SK-N-SH (cell line): ENCODE data around the gene MVB12B. TPM values are rescaled to one million over a fixed set of nuclear protein-coding genes. Genes with fewer than 3 reads are reported as not detected.

Experiments used
- CTCF ChIA-PET: fragments of 300-600, 350-600 bp; formaldehyde crosslinking; extraction: SDS; loops from one replicate; lab custom pipeline; 2021; lab: Yijun Ruan, JAX
- POLR2A ChIA-PET: fragments of 350-600 bp; sonication (Branson Sonifier 250); formaldehyde crosslinking; extraction: SDS; loops from one replicate; lab custom pipeline; 2020; ENCODE audit warnings: antibody characterized with exemption, inconsistent platforms; lab: Yijun Ruan, JAX
- DNase-seq: peaks from one replicate; pipeline ENCODE4 v3.0.0; 2012
- H2AFZ ChIP-seq: fragments of 200-600 bp; sonication (generic); 2 replicates; pipeline ENCODE4 v1.8.1; 2016; ENCODE audit warnings: antibody characterized with exemption, mild to moderate bottlenecking, low read depth
- H3F3A ChIP-seq: fragments of 200-600 bp; sonication (generic); replicated peaks from 2 replicates; pipeline ENCODE3; 2016; ENCODE audit warnings: antibody characterized with exemption, mild to moderate bottlenecking; ENCODE audit not compliant: insufficient read depth
- H3K27ac ChIP-seq, 2 experiments: fragments of 200-500 bp in 1 of 2; fragments of 200-600 bp in 1 of 2; sonication (Bioruptor generic) in 1 of 2; sonication (generic), shearing (Covaris generic) in 1 of 2; 2 replicates each; pipeline versions ENCODE4 v1.5.1 to v1.6.1; 2014 to 2016; ENCODE audit warnings: low read depth in 2 of 2, inconsistent platforms in 1 of 2, low read length in 1 of 2, mild to moderate bottlenecking in 1 of 2, mixed read lengths in 1 of 2
- H3K27me3 ChIP-seq: fragments of 200-600 bp; sonication (generic), shearing (Covaris generic); 2 replicates; pipeline ENCODE4 v1.6.1; 2016; ENCODE audit warnings: mixed run types; ENCODE audit not compliant: insufficient read depth
- H3K36me3 ChIP-seq, 2 experiments: fragments of 200-500 bp in 1 of 2; fragments of 200-600 bp in 1 of 2; sonication (Bioruptor generic) in 1 of 2; sonication (generic) in 1 of 2; replicated peaks in 1 of 2; 2 replicates each; pipeline versions ENCODE3 to v1.5.1; 2014 to 2016; ENCODE audit warnings: low read length in 1 of 2, mild to moderate bottlenecking in 1 of 2; ENCODE audit not compliant: insufficient read depth in 2 of 2, control insufficient read depth in 1 of 2
- H3K4me1 ChIP-seq, 2 experiments: fragments of 200-500 bp in 1 of 2; fragments of 200-600 bp in 1 of 2; sonication (Bioruptor generic) in 1 of 2; sonication (generic), shearing (Covaris generic) in 1 of 2; 2 replicates each; pipeline versions ENCODE4 v1.5.1 to v1.6.1; 2014 to 2016; ENCODE audit warnings: low read depth in 1 of 2, low read length in 1 of 2, mixed run types in 1 of 2; ENCODE audit not compliant: insufficient read depth in 2 of 2, control insufficient read depth in 1 of 2
- H3K4me2 ChIP-seq: fragments of 200-600 bp; sonication (generic), shearing (Covaris generic); 2 replicates; pipeline ENCODE4 v1.6.1; 2017; ENCODE audit warnings: mixed run types
- H3K4me3 ChIP-seq, 2 experiments: fragments of 200-500 bp in 1 of 2; fragments of 200-600 bp in 1 of 2; sonication (Bioruptor generic) in 1 of 2; sonication (generic), shearing (Covaris generic) in 1 of 2; 2 replicates each; pipeline versions ENCODE4 v1.5.1 to v1.8.1; 2014 to 2016; ENCODE audit warnings: low read depth in 2 of 2, inconsistent platforms in 1 of 2, low read length in 1 of 2, mild to moderate bottlenecking in 1 of 2, mixed read lengths in 1 of 2, moderate library complexity in 1 of 2
- H3K79me2 ChIP-seq: fragments of 200-600 bp; sonication (generic); 2 replicates; pipeline ENCODE4 v1.8.1; 2017; ENCODE audit warnings: mild to moderate bottlenecking; ENCODE audit not compliant: insufficient read depth
- H3K9ac ChIP-seq: fragments of 200-600 bp; sonication (generic); 2 replicates; pipeline ENCODE4 v1.6.1; 2017; ENCODE audit warnings: mixed run types
- H3K9me2 ChIP-seq: fragments of 200-600 bp; sonication (generic); 2 replicates; pipeline ENCODE4 v1.6.1; 2017; ENCODE audit warnings: mixed run types
- H3K9me3 ChIP-seq: fragments of 200-600 bp; sonication (generic); 2 replicates; pipeline ENCODE4 v1.6.1; 2017; ENCODE audit warnings: mixed run types, mild to moderate bottlenecking, moderate library complexity
- H4K20me1 ChIP-seq: fragments of 200-600 bp; sonication (generic); 2 replicates; pipeline ENCODE4 v1.6.1; 2017; ENCODE audit warnings: mild to moderate bottlenecking, mixed run types; ENCODE audit not compliant: insufficient read depth
- CHD2 ChIP-seq: fragments of 150-350 bp; IDR thresholded peaks from 2 replicates; pipeline ENCODE4 v1.6.1; 2018; ENCODE audit warnings: low read length; ENCODE audit not compliant: partially characterized antibody
- ELF1 ChIP-seq: IDR thresholded peaks from 2 replicates; pipeline ENCODE4 v1.4.0; 2012
- EZH2phosphoT487 ChIP-seq: fragments of 200-600 bp; sonication (generic); IDR thresholded peaks from 2 replicates; pipeline ENCODE4 v1.6.1; 2017; ENCODE audit warnings: low read depth, mixed run types, mild to moderate bottlenecking, antibody characterized with exemption, moderate library complexity, borderline replicate concordance
- FOSL2 ChIP-seq: IDR thresholded peaks from 2 replicates; pipeline ENCODE4 v1.4.0; 2012; ENCODE audit warnings: low read depth, mild to moderate bottlenecking, moderate library complexity, borderline replicate concordance
- FOXM1 ChIP-seq: IDR thresholded peaks from 2 replicates; pipeline ENCODE4 v1.4.0; 2012; ENCODE audit warnings: low read depth, mild to moderate bottlenecking
- GABPA ChIP-seq: IDR thresholded peaks from 2 replicates; pipeline ENCODE4 v1.4.0; 2012; ENCODE audit warnings: low read depth, mild to moderate bottlenecking
- GATA2 ChIP-seq: sonication (generic); formaldehyde crosslinking; IDR thresholded peaks from 2 replicates; pipeline ENCODE4 v1.5.0; 2020; ENCODE audit warnings: mild to moderate bottlenecking, missing genetic modification reagents
- JUND ChIP-seq: IDR thresholded peaks from 2 replicates; pipeline ENCODE4 v1.4.0; 2012
- RAD21 ChIP-seq: IDR thresholded peaks from 2 replicates; pipeline ENCODE4 v1.6.1; 2012; ENCODE audit warnings: mild to moderate bottlenecking, low read length
- RCOR1 ChIP-seq: fragments of 150-350 bp; IDR thresholded peaks from 2 replicates; pipeline ENCODE4 v1.6.1; 2017; ENCODE audit warnings: antibody characterized with exemption, low read length
- RFX5 ChIP-seq: IDR thresholded peaks from 2 replicates; pipeline ENCODE4 v1.6.1; 2012; ENCODE audit warnings: mild to moderate bottlenecking, improper control_type of control experiment, low read length
- SMC3 ChIP-seq: IDR thresholded peaks from 2 replicates; pipeline ENCODE4 v1.6.1; 2012; ENCODE audit warnings: low read depth, low read length, improper control_type of control experiment
- TAF1 ChIP-seq: IDR thresholded peaks from 2 replicates; pipeline ENCODE4 v1.6.1; 2012; ENCODE audit warnings: low read depth, mild to moderate bottlenecking, low read length, moderate library complexity, borderline replicate concordance
- TCF12 ChIP-seq: IDR thresholded peaks from 2 replicates; pipeline ENCODE4 v1.4.0; 2012
- YY1 ChIP-seq: IDR thresholded peaks from 2 replicates; pipeline ENCODE4 v1.4.0; 2012; ENCODE audit warnings: low read depth, mild to moderate bottlenecking
- WGBS: methylation state at CpG from one replicate; pipeline ENCODE4 v1.1.6; 2017; ENCODE audit warnings: low lambda C conversion rate; 5-methylcytosine and 5-hydroxymethylcytosine counted together
- polyA plus RNA-seq, 3 experiments: library from polyadenylated mRNA; depleted of rRNA; stranded (reverse); fragments of >200 nt; gene quantifications; 2 replicates each; pipeline ENCODE4 v1.2.3, GENCODE V29; 2012
- TF ChIP-seq, protein P1 (sequence below): IDR thresholded peaks from 2 replicates; pipeline ENCODE4; 2012
- TF ChIP-seq, protein P2 (sequence below): IDR thresholded peaks from 2 replicates; pipeline ENCODE4 v1.4.0; 2012; ENCODE audit warnings: low read depth
- TF ChIP-seq, protein P3 (sequence below): fragments of 200-600 bp; sonication (generic); IDR thresholded peaks from 2 replicates; pipeline ENCODE4 v1.6.1; 2017; ENCODE audit warnings: antibody characterized with exemption, mild to moderate bottlenecking, moderate library complexity
- TF ChIP-seq, protein P4 (sequence below): fragments of 150-350 bp; IDR thresholded peaks from 2 replicates; pipeline ENCODE4 v1.6.1; 2016; ENCODE audit warnings: mild to moderate bottlenecking, low read depth, low read length

The MVB12B gene
- polyA plus RNA-seq, 1 of the 3 experiments (the other 2 are of a cell fraction) = 5.1 TPM

DNA sequence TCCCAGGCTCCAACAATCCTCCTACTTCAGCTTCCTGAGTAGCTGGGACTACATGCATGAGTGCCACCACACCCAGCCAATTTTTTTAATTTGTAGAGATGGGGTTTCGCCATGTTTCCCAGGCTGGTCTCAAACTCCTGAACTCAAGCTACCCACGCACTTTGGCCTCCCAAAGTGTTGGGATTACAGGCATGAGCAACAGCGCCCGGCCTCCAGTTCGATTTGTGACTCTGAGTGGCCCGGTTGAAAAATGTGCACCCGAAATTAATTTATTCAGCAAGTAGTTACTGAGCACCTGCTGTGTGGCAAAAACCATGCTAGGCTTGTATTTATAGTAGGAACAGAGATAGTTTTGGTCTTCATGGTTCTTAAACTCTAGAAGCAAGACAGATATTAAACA lies 58.3 kb downstream of the MVB12B start (continued):
- TF ChIP-seq GATA2 (CRISPR knock-in tag) (no peak), FOSL2 (no peak), TAF1 (no peak), FOXM1 (no peak), YY1 (no peak)
- TF ChIP-seq, protein P1, sequence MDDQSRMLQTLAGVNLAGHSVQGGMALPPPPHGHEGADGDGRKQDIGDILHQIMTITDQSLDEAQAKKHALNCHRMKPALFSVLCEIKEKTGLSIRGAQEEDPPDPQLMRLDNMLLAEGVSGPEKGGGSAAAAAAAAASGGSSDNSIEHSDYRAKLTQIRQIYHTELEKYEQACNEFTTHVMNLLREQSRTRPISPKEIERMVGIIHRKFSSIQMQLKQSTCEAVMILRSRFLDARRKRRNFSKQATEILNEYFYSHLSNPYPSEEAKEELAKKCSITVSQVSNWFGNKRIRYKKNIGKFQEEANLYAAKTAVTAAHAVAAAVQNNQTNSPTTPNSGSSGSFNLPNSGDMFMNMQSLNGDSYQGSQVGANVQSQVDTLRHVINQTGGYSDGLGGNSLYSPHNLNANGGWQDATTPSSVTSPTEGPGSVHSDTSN = no peak
- TF ChIP-seq, protein P2, sequence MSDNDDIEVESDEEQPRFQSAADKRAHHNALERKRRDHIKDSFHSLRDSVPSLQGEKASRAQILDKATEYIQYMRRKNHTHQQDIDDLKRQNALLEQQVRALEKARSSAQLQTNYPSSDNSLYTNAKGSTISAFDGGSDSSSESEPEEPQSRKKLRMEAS = no peak

DNA sequence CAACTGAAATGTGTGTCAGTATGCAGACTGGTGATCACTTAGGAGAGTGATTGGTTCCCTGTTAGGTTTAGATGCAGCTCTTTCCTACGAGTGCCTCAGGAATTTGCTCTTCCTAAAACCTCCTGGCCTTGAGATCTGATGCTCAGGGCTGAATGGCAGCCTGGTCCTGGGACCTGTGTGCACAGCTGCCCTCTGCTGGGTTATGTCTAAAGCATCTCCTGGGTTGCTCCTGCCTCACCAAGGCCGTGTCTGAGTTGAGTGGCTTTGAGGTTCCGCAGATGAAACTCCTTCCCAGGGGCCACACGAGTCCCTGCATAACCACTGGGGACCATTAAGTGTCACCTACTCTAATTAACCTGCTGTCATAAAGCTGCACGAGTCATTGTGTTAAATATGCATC lies 59.5 kb downstream of the MVB12B start:
- H3K9ac ChIP-seq = no peak overlapping the region
- H3K36me3 ChIP-seq = peaks cover 15 to 18% of the 10 kb centered on the region in 2 experiments
- POLR2A ChIA-PET = no interaction called here
- no peaks in the 10 kb centered on the region for H3K27me3 ChIP-seq
- H3K79me2 ChIP-seq = no peaks in the 10 kb centered on the region
- no peak overlapping the region for H2AFZ ChIP-seq
- no peaks in the 10 kb centered on the region for H3K9me3 ChIP-seq
- H3K9me2 ChIP-seq = no peaks in the 10 kb centered on the region
- H3K27ac ChIP-seq = no peak overlapping the region
- 84% methylated on average over 4 of the region's 5 CpGs for WGBS
- TF ChIP-seq GABPA = no peak
- TF ChIP-seq RAD21 = peak; percentile 51
- TF ChIP-seq, protein P3, sequence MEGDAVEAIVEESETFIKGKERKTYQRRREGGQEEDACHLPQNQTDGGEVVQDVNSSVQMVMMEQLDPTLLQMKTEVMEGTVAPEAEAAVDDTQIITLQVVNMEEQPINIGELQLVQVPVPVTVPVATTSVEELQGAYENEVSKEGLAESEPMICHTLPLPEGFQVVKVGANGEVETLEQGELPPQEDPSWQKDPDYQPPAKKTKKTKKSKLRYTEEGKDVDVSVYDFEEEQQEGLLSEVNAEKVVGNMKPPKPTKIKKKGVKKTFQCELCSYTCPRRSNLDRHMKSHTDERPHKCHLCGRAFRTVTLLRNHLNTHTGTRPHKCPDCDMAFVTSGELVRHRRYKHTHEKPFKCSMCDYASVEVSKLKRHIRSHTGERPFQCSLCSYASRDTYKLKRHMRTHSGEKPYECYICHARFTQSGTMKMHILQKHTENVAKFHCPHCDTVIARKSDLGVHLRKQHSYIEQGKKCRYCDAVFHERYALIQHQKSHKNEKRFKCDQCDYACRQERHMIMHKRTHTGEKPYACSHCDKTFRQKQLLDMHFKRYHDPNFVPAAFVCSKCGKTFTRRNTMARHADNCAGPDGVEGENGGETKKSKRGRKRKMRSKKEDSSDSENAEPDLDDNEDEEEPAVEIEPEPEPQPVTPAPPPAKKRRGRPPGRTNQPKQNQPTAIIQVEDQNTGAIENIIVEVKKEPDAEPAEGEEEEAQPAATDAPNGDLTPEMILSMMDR = peak; percentile 28; the same call in 1 of the 2 replicates
- no peak for TF ChIP-seq RFX5
- peak; percentile 43 for TF ChIP-seq SMC3
- TF ChIP-seq, all 33 proteins: peak for 3
- no peak for DNase-seq
- peaks cover 0 to 5% of the 10 kb centered on the region in 2 experiments; a peak in 1 of 4 replicates for H3K4me1 ChIP-seq
- H3F3A ChIP-seq = no peaks in the 10 kb centered on the region
- H3K4me2 ChIP-seq = no peak overlapping the region
- CTCF ChIA-PET = interaction anchor here (0.6 to 8.0 kb wide), 5 partner anchors 11 to 1639 kb away, joined by 3 to 42 read pairs (median 4); no protein-coding TSS in a partner anchor
- H3K4me3 ChIP-seq = no peak overlapping the region
- H4K20me1 ChIP-seq = no peaks in the 10 kb centered on the region

DNA sequence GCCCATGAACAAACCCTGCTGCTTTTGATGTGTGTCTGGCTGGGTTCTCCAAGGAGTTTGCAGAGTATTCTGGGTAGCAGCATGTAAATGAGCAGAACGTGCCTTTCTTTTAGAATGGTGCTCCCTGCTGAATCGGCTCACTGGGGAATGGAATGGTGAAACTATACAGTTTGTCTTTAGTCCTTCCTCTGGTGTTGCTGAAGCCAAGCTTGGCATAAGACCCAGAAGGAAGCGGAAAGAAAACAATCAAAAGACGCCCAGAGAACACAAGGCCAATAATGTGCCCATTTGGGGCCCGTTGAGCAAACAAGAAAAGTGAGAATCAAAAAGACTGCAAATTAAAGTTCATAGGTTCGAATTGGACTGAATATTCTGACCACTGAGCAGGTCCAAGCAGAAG lies 60.1 kb downstream of the MVB12B start:
- Histone ChIP-seq H3K4me2 (no peak overlapping the region), H3K4me3 (no peak overlapping the region)
- CTCF ChIA-PET = interaction anchor here (8.0 kb wide), 1 partner anchor 11 kb away, joined by 42 read pairs; no protein-coding TSS in a partner anchor
- TF ChIP-seq JUND (no peak), GABPA (no peak), RCOR1 (no peak), ELF1 (no peak), TCF12 (no peak), RFX5 (no peak), EZH2phosphoT487 (no peak), GATA2 (CRISPR knock-in tag) (no peak), FOSL2 (no peak), CHD2 (no peak)
- TF ChIP-seq, protein P3 = no peak
- TF ChIP-seq, protein P4, sequence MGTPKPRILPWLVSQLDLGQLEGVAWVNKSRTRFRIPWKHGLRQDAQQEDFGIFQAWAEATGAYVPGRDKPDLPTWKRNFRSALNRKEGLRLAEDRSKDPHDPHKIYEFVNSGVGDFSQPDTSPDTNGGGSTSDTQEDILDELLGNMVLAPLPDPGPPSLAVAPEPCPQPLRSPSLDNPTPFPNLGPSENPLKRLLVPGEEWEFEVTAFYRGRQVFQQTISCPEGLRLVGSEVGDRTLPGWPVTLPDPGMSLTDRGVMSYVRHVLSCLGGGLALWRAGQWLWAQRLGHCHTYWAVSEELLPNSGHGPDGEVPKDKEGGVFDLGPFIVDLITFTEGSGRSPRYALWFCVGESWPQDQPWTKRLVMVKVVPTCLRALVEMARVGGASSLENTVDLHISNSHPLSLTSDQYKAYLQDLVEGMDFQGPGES = no peak
- TF ChIP-seq, protein P1 = no peak

More for the DNA sequence above, 60.1 kb downstream of the MVB12B start:
- H3K79me2 ChIP-seq = no peaks in the 10 kb centered on the region
- no peak overlapping the region for H2AFZ ChIP-seq
- DNase-seq = no peak
- H3K9me3 ChIP-seq = no peaks in the 10 kb centered on the region
- H3K9me2 ChIP-seq = no peaks in the 10 kb centered on the region
- H3K4me1 ChIP-seq = peaks cover 0 to 5% of the 10 kb centered on the region in 2 experiments; a peak in 1 of 4 replicates
- H3K27me3 ChIP-seq = no peaks in the 10 kb centered on the region
- H3K9ac ChIP-seq = no peak overlapping the region
- POLR2A ChIA-PET = no interaction called here
- H3K36me3 ChIP-seq = peaks cover 15 to 18% of the 10 kb centered on the region in 2 experiments
- H3K27ac ChIP-seq = no peak overlapping the region
- no peaks in the 10 kb centered on the region for H3F3A ChIP-seq
- 94% methylated on average over 6 of the region's 6 CpGs for WGBS
- no peaks in the 10 kb centered on the region for H4K20me1 ChIP-seq
